Right atrium auricular region (tissue), 2 donors: ENCODE results near the gene KEAP1. TPM values are rescaled to one million over a fixed set of nuclear protein-coding genes. Genes with fewer than 3 reads are reported as not detected.

Experiments used
- DNase-seq: peaks from one replicate; pipeline ENCODE4 v3.0.0-alpha.2; 2019; ENCODE audit warnings: low spot score
- H3K27ac ChIP-seq, 2 donors: fragments of 200-600 bp; sonication (generic); 1 replicate in 1 of 2; 2 replicates in 1 of 2; pipeline ENCODE4 v1.5.1; 2016 to 2019
- H3K27me3 ChIP-seq, 2 donors: fragments of 200-600 bp; sonication (generic); one replicate each; pipeline versions ENCODE4 v1.5.1 to v1.6.0; 2017 to 2019
- H3K36me3 ChIP-seq: fragments of 200-600 bp; sonication (generic); one replicate; pipeline ENCODE4 v1.5.1; 2016
- H3K4me1 ChIP-seq, 2 donors: fragments of 200-600 bp; sonication (generic); one replicate each; pipeline versions ENCODE4 v1.5.1 to v1.6.0; 2017 to 2019
- H3K4me3 ChIP-seq, 2 donors: fragments of 200-600 bp; sonication (generic); 1 replicate in 1 of 2; 2 replicates in 1 of 2; pipeline ENCODE4 v1.5.1; 2017 to 2019; ENCODE audit warnings: mild to moderate bottlenecking in 1 of 2, moderate library complexity in 1 of 2
- H3K9me3 ChIP-seq, 2 donors: fragments of 200-600 bp; sonication (generic); one replicate each; pipeline ENCODE4 v1.5.1; 2019
- CTCF ChIP-seq, 2 donors: fragments of 200-600 bp; sonication (generic); IDR thresholded peaks; one replicate each; pipeline ENCODE4 v1.5.1; 2019; ENCODE audit warnings: antibody characterized with exemption in 2 of 2
- total RNA-seq, 2 donors: library from RNA; depleted of rRNA; stranded (reverse); fragments of >200 nt; gene quantifications; one replicate each; pipeline ENCODE4 v1.1.0, GENCODE V29; 2016

The KEAP1 gene
- total RNA-seq, 2 donors from 2014 or later = 52.1 to 64.9 TPM

- Histone ChIP-seq H3K36me3 (no peaks in the 10 kb centered on the region), H3K27me3 (peaks cover 5 to 15% of the 10 kb centered on the region in 2 donors), H3K4me1 (peaks cover 0 to 28% of the 10 kb centered on the region in 2 donors), H3K27ac (no peak overlapping the region), H3K9me3 (no peaks in the 10 kb centered on the region), H3K4me3 (no peak overlapping the region)
- DNase-seq = no peak
- no peak for TF ChIP-seq CTCF (IDR thresholded peaks at IDR 0.05)
These were observed 16.3 kb upstream of the KEAP1 start for GRCh38 chr19:10519421-10519820.

- H3K36me3 ChIP-seq = no peaks in the 10 kb centered on the region
- H3K9me3 ChIP-seq = no peaks in the 10 kb centered on the region
- H3K4me1 ChIP-seq = peaks cover 0 to 31% of the 10 kb centered on the region in 2 donors
- H3K27ac ChIP-seq = no peak overlapping the region
- TF ChIP-seq CTCF (IDR thresholded peaks at IDR 0.05) = no peak
- DNase-seq = no peak
- peaks cover 5 to 22% of the 10 kb centered on the region in 2 donors for H3K27me3 ChIP-seq
- H3K4me3 ChIP-seq = peak overlapping the region in 1 of 2 donors; percentile 45
These were observed 15.5 kb upstream of the KEAP1 start for GRCh38 chr19:10518444-10519361.

GRCh38 chr19:10517760-10518443 is 14.7 kb upstream of the KEAP1 start:
- no peak for DNase-seq
- Histone ChIP-seq H3K36me3 (no peaks in the 10 kb centered on the region), H3K4me3 (peak overlapping the region in 1 of 2 donors; percentile 45), H3K9me3 (no peaks in the 10 kb centered on the region), H3K4me1 (peaks cover 0 to 31% of the 10 kb centered on the region in 2 donors), H3K27me3 (peaks cover 5 to 22% of the 10 kb centered on the region in 2 donors), H3K27ac (no peak overlapping the region)
- TF ChIP-seq CTCF (IDR thresholded peaks at IDR 0.05) = no peak

- Histone ChIP-seq H3K36me3 (no peaks in the 10 kb centered on the region), H3K27ac (no peak within 1 kb of the TSS), H3K9me3 (no peaks in the 10 kb centered on the region), H3K4me1 (peaks cover 0 to 31% of the 10 kb centered on the region in 2 donors), H3K4me3 (peak within 1 kb of the TSS in 1 of 2 donors; percentile 45), H3K27me3 (peaks cover 5 to 22% of the 10 kb centered on the region in 2 donors)
- TF ChIP-seq CTCF (IDR thresholded peaks at IDR 0.05) = no peak
- DNase-seq = no peak
These were observed 14.2 kb upstream of the KEAP1 start, which contains the start of gene S1PR5 for GRCh38 chr19:10517361-10517759. TSS of gene S1PR5 (minus strand) at chr19:10517447. CDS start at chr19:10515011, 2,436 bp downstream.

GRCh38 chr19:10516671-10517286 is 13.6 kb upstream of the KEAP1 start:
- H3K27me3 ChIP-seq = peaks cover 5 to 22% of the 10 kb centered on the region in 2 donors
- H3K36me3 ChIP-seq = no peaks in the 10 kb centered on the region
- DNase-seq = no peak
- H3K4me1 ChIP-seq = peaks cover 0 to 31% of the 10 kb centered on the region in 2 donors
- no peak overlapping the region for H3K27ac ChIP-seq
- peak overlapping the region in 1 of 2 donors; percentile 45 for H3K4me3 ChIP-seq
- H3K9me3 ChIP-seq = no peaks in the 10 kb centered on the region
- TF ChIP-seq CTCF (IDR thresholded peaks at IDR 0.05) = no peak
